ENCODE measurements around the gene SLCO3A1. TPM values are rescaled to one million over a fixed set of nuclear protein-coding genes. Genes with fewer than 3 reads are reported as not detected.

Gene SLCO3A1
- total RNA-seq, 1 experiment from 2014 or later, result not detected

DNA sequence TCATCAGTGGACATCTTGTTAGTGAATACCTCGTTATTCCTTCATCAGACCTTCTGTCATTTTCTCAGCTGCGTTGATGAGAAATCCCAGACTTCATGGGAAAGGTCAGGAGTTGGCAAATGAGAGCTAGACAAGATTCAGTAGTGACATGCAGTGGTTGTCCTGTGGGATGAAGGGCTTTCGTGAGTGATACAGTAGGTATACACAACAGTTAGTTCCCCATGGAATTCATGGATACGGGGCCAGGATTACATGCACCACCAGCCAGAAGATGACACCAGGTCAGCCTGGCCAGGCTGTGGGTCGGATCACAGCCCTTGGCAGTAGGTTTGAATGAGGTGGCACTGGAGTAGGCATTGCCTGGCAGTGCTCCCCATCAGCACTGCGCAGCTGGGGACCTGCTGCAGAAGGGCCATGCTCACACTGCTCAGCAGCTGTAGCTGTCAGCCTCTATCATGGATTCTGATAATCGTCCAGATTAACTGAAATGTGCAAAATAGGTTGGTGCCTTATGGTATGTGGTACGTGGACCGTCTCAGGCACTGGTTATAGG is 150.1 kb downstream of the SLCO3A1 start:
- no peaks in the 10 kb centered on the region for H3K27me3 ChIP-seq (replicated peaks; ENCODE audit: control insufficient read depth, insufficient read depth, low read length)
- no peak overlapping the region for H3K4me3 ChIP-seq (ENCODE audit: low read depth, low read length)
- Mint-ChIP-seq H3K27me3 (ENCODE audit: insufficient read depth, unreplicated experiment) (peaks cover 9% of the 10 kb centered on the region), H3K4me3 (ENCODE audit: unreplicated experiment) (no peak overlapping the region), H3K27ac (ENCODE audit: unreplicated experiment) (no peak overlapping the region), H3K36me3 (ENCODE audit: insufficient read depth, unreplicated experiment) (no peaks in the 10 kb centered on the region), H3K9me3 (ENCODE audit: unreplicated experiment) (no peaks in the 10 kb centered on the region), H3K4me1 (ENCODE audit: low read depth, unreplicated experiment) (no peaks in the 10 kb centered on the region)
- POLR2A ChIA-PET, result no interaction called here
- CTCF ChIA-PET, result no interaction called here
- no peaks in the 10 kb centered on the region for H3K4me1 ChIP-seq
- intact Hi-C loops (cut with micrococcal nuclease; ENCODE audit: unreplicated experiment), result no loop called here
- H3K36me3 ChIP-seq (ENCODE audit: control insufficient read depth, insufficient read depth, low read length), result no peaks in the 10 kb centered on the region
- BruUV-seq (replicated peaks), result no TSS peak
- H3K9me3 ChIP-seq, result no peaks in the 10 kb centered on the region
- TF ChIP-seq, protein P1, sequence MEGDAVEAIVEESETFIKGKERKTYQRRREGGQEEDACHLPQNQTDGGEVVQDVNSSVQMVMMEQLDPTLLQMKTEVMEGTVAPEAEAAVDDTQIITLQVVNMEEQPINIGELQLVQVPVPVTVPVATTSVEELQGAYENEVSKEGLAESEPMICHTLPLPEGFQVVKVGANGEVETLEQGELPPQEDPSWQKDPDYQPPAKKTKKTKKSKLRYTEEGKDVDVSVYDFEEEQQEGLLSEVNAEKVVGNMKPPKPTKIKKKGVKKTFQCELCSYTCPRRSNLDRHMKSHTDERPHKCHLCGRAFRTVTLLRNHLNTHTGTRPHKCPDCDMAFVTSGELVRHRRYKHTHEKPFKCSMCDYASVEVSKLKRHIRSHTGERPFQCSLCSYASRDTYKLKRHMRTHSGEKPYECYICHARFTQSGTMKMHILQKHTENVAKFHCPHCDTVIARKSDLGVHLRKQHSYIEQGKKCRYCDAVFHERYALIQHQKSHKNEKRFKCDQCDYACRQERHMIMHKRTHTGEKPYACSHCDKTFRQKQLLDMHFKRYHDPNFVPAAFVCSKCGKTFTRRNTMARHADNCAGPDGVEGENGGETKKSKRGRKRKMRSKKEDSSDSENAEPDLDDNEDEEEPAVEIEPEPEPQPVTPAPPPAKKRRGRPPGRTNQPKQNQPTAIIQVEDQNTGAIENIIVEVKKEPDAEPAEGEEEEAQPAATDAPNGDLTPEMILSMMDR (IDR thresholded peaks at IDR 0.05; ENCODE audit: insufficient read depth in 1 of 2, low read depth in 1 of 2, low read length in 1 of 2, severe bottlenecking in 1 of 2, unreplicated experiment in 1 of 2), result no peak
- DNase-seq, result no peak

DNA sequence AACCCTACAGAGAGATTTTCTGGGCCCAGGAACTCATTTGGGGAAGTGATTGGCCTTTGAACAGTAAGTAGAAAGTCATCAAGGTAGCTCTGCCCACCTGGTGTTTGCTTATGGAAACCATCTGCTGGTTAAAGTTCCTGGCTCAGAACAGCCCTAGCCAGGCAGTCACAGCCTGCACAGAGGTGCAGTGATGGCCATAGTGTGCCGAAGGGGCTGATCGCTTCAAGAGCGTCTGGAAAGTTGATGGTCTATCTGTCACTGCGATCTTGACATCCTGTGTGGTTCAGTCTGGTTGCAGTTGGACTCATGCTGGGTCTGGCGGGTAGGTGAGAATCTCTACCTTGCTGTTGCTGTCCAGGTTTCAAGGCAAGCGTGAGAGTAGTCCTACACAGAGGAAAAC is 151.6 kb downstream of the SLCO3A1 start:
- POLR2A ChIA-PET, result no interaction called here
- no peak overlapping the region for H3K4me3 ChIP-seq (ENCODE audit: low read depth, low read length)

DNA sequence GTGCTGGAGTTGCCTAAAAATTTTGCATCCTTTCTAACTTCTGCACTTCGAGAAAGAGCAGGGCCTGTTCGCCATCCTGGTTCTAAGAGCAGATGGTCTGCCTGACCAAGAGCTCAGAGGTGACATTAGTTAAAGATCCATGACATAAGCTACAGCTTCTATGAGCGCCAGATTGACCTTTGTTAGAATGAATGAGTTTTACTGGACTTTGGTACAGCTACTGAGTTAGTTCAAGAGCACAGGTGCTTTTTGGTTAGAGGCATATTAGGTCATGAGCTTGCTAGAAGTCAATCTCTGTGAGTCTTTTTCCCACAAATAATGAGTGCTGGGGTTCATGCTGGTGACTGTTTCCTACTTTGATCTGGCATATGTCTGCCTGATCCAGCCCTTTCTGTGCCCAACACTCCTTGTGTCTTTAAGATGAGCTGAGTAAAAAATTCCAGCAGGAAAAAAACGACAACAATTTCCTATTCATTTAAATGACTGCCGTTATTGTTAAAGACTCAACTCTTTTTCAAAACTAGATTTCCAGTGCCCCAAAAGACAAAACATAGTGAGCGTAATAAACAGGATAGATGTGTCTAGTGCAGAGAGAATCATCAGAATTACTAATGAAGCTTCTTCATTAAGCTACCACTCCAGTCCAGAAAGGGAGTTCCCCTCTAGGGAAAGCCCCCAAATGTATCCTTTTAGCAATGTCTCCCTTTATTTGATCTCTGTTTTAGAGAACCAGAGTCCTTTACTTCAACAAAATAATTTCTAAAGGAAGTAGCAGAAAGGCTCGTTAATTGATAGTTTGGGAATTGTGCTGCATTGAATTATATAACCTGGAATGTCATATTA is 152.9 kb downstream of the SLCO3A1 start:
- DNase-seq, result no peak
- no peaks in the 10 kb centered on the region for H3K36me3 Mint-ChIP-seq (ENCODE audit: insufficient read depth, unreplicated experiment)
- H3K27ac Mint-ChIP-seq (ENCODE audit: unreplicated experiment), result no peak overlapping the region
- Histone ChIP-seq H3K4me3 (ENCODE audit: low read depth, low read length) (no peak overlapping the region), H3K9me3 (no peaks in the 10 kb centered on the region), H3K4me1 (no peaks in the 10 kb centered on the region), H3K27me3 (replicated peaks; ENCODE audit: control insufficient read depth, insufficient read depth, low read length) (no peaks in the 10 kb centered on the region), H3K36me3 (ENCODE audit: control insufficient read depth, insufficient read depth, low read length) (no peaks in the 10 kb centered on the region)
- CTCF ChIA-PET, result no interaction called here
- intact Hi-C loops (cut with micrococcal nuclease; ENCODE audit: unreplicated experiment), result no loop called here
- H3K4me3 Mint-ChIP-seq (ENCODE audit: unreplicated experiment), result no peak overlapping the region
- H3K9me3 Mint-ChIP-seq (ENCODE audit: unreplicated experiment), result no peaks in the 10 kb centered on the region
- BruUV-seq (replicated peaks), result no TSS peak
- H3K4me1 Mint-ChIP-seq (ENCODE audit: low read depth, unreplicated experiment), result no peaks in the 10 kb centered on the region
- H3K27me3 Mint-ChIP-seq (ENCODE audit: insufficient read depth, unreplicated experiment), result peaks cover 11% of the 10 kb centered on the region
- POLR2A ChIA-PET, result no interaction called here
- TF ChIP-seq, protein P1 (IDR thresholded peaks at IDR 0.05; ENCODE audit: insufficient read depth in 1 of 2, low read depth in 1 of 2, low read length in 1 of 2, severe bottlenecking in 1 of 2, unreplicated experiment in 1 of 2), result no peak

More for the DNA sequence above, 151.6 kb downstream of the SLCO3A1 start:
- H3K27me3 ChIP-seq (replicated peaks; ENCODE audit: control insufficient read depth, insufficient read depth, low read length), result no peaks in the 10 kb centered on the region
- Mint-ChIP-seq H3K9me3 (ENCODE audit: unreplicated experiment) (no peaks in the 10 kb centered on the region), H3K27ac (ENCODE audit: unreplicated experiment) (no peak overlapping the region), H3K36me3 (ENCODE audit: insufficient read depth, unreplicated experiment) (no peaks in the 10 kb centered on the region), H3K4me1 (ENCODE audit: low read depth, unreplicated experiment) (no peaks in the 10 kb centered on the region), H3K27me3 (ENCODE audit: insufficient read depth, unreplicated experiment) (peaks cover 6% of the 10 kb centered on the region), H3K4me3 (ENCODE audit: unreplicated experiment) (no peak overlapping the region)
- TF ChIP-seq, protein P1 (IDR thresholded peaks at IDR 0.05; ENCODE audit: insufficient read depth in 1 of 2, low read depth in 1 of 2, low read length in 1 of 2, severe bottlenecking in 1 of 2, unreplicated experiment in 1 of 2), result no peak
- intact Hi-C loops (cut with micrococcal nuclease; ENCODE audit: unreplicated experiment), result no loop called here
- H3K4me1 ChIP-seq, result no peaks in the 10 kb centered on the region
- CTCF ChIA-PET, result no interaction called here
- no peak for DNase-seq
- no TSS peak for BruUV-seq (replicated peaks)
- no peaks in the 10 kb centered on the region for H3K36me3 ChIP-seq (ENCODE audit: control insufficient read depth, insufficient read depth, low read length)
- no peaks in the 10 kb centered on the region for H3K9me3 ChIP-seq

Measured in Caco-2 (cell line).